Endodermal cell (in vitro differentiated cells): ENCODE measurements around the gene NTRK3. TPM values are rescaled to one million over a fixed set of nuclear protein-coding genes. Genes with fewer than 3 reads are reported as not detected.

Experiments used
- DNase-seq: peaks from one replicate; pipeline ENCODE4 v3.0.0-alpha.2; 2017
- H3K27ac ChIP-seq: 2 replicates; pipeline ENCODE4 v1.5.1; 2013; ENCODE audit warnings: mild to moderate bottlenecking, low read depth, low read length, moderate library complexity
- H3K27me3 ChIP-seq: 2 replicates; pipeline ENCODE4 v1.6.1; 2013; ENCODE audit warnings: mild to moderate bottlenecking, low read length, moderate library complexity; ENCODE audit not compliant: insufficient read depth, control insufficient read depth, poor library complexity, severe bottlenecking
- H3K36me3 ChIP-seq: 2 replicates; pipeline ENCODE4 v1.7.0; 2013; ENCODE audit warnings: mild to moderate bottlenecking, low read length, moderate library complexity; ENCODE audit not compliant: control insufficient read depth, insufficient read depth
- H3K4me1 ChIP-seq: one replicate; pipeline ENCODE4 v1.7.0; 2013; ENCODE audit warnings: low read length; ENCODE audit not compliant: control insufficient read depth, insufficient read depth
- H3K4me3 ChIP-seq: 2 replicates; pipeline ENCODE4 v1.5.1; 2013; ENCODE audit warnings: mild to moderate bottlenecking, low read length, moderate library complexity
- H3K9ac ChIP-seq: 2 replicates; pipeline ENCODE4 v1.6.1; 2013; ENCODE audit warnings: mild to moderate bottlenecking, low read length, moderate library complexity; ENCODE audit not compliant: poor library complexity, severe bottlenecking; ENCODE audit errors: extremely low read depth
- H3K9me3 ChIP-seq: 2 replicates; pipeline ENCODE4 v1.6.1; 2013; ENCODE audit warnings: mild to moderate bottlenecking, low read length, moderate library complexity; ENCODE audit not compliant: control insufficient read depth
- H3K27ac Mint-ChIP-seq: 2 replicates; pipeline ENCODE4 v1.8.0; 2020; ENCODE audit warnings: mixed read lengths
- H3K27me3 Mint-ChIP-seq: 2 replicates; pipeline ENCODE4 v1.8.0; 2021; ENCODE audit warnings: mild to moderate bottlenecking, mixed read lengths; ENCODE audit not compliant: insufficient read depth
- H3K36me3 Mint-ChIP-seq: 2 replicates; pipeline ENCODE4 v1.8.0; 2020; ENCODE audit warnings: low read depth, mixed read lengths
- H3K4me1 Mint-ChIP-seq: 2 replicates; pipeline ENCODE4 v1.8.0; 2020; ENCODE audit warnings: mixed read lengths
- H3K4me3 Mint-ChIP-seq: 2 replicates; pipeline ENCODE4 v1.8.0; 2020; ENCODE audit warnings: mild to moderate bottlenecking, moderate library complexity, mixed read lengths
- H3K9me3 Mint-ChIP-seq: 2 replicates; pipeline ENCODE4 v1.8.0; 2020; ENCODE audit warnings: mild to moderate bottlenecking, mixed read lengths
- WGBS, 2 experiments: methylation state at CpG; one replicate each; pipeline versions ENCODE4 v1.1.5 to v1.1.7; 2013; ENCODE audit warnings: missing lambda C conversion rate in 2 of 2, mixed read lengths in 1 of 2; ENCODE audit not compliant: insufficient coverage in 1 of 2, insufficient read length in 1 of 2; 5-methylcytosine and 5-hydroxymethylcytosine counted together
- total RNA-seq, 2 donors: library from RNA; stranded (reverse); fragmentation: NEBNext Ultra II Directional in 1 of 2; extraction: Animal tissue kit (Norgen Biotek cat#: 25700) in 1 of 2; gene quantifications; 2 replicates in 1 of 2; 3 replicates in 1 of 2; pipeline ENCODE4 v1.2.1, GENCODE V29; 2021
- TF ChIP-seq, protein P1 (sequence below): fragments of 200-600 bp; sonication (generic); conservative IDR thresholded peaks from 2 replicates; pipeline ENCODE4 v1.5.0; 2021; ENCODE audit warnings: antibody characterized with exemption, mild to moderate bottlenecking

NTRK3 gene
- total RNA-seq, 2 donors from 2014 or later, result 0.11 to 0.86 TPM

DNA sequence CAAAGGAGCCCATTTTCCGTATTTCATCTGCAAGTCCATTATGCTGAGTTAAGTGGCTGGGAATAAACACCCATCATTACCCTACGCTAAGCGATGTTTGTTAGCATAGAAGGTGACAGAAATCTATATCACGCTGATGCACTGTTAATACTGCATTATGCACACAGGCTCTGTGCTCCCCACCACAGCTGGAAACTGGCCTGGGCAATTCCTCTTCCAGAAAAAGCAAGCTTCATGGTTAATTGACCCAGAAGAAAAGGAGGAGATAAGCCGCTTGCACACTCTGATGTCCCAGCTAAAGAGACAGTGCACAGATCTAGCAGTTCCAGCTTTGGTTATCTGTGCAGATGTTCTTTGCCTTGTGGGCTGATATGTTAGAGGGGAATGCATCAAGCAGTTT lies 232.6 kb downstream of the NTRK3 start:
- TF ChIP-seq, protein P1, sequence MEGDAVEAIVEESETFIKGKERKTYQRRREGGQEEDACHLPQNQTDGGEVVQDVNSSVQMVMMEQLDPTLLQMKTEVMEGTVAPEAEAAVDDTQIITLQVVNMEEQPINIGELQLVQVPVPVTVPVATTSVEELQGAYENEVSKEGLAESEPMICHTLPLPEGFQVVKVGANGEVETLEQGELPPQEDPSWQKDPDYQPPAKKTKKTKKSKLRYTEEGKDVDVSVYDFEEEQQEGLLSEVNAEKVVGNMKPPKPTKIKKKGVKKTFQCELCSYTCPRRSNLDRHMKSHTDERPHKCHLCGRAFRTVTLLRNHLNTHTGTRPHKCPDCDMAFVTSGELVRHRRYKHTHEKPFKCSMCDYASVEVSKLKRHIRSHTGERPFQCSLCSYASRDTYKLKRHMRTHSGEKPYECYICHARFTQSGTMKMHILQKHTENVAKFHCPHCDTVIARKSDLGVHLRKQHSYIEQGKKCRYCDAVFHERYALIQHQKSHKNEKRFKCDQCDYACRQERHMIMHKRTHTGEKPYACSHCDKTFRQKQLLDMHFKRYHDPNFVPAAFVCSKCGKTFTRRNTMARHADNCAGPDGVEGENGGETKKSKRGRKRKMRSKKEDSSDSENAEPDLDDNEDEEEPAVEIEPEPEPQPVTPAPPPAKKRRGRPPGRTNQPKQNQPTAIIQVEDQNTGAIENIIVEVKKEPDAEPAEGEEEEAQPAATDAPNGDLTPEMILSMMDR, result no peak
- H3K4me1 Mint-ChIP-seq, result peaks cover 6% of the 10 kb centered on the region

DNA sequence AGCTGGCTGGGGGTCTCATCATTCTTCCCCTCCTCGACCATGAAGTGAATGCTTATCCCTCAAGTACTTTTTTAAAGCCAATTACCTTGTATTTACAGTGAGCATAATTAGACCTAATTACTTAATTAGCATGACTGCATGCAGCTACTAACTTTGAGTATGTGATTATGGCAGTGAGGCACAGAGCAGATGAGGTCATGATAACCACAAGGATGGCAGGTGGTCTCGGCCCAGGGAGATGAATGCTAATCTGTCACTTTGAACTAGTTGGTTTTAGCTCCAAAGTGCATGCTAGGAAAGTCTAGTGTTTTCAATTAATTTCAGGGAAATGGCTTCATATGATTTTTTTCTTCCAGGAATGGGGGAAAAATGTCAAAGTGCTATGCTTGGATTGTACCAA lies 233.8 kb downstream of the NTRK3 start:
- Histone ChIP-seq H3K9ac (no peak overlapping the region), H3K4me1 (no peaks in the 10 kb centered on the region), H3K9me3 (no peaks in the 10 kb centered on the region), H3K4me3 (no peak overlapping the region), H3K27ac (no peak overlapping the region), H3K36me3 (no peaks in the 10 kb centered on the region), H3K27me3 (peaks cover 8% of the 10 kb centered on the region)
- Mint-ChIP-seq H3K27me3 (no peaks in the 10 kb centered on the region), H3K4me1 (peaks cover 6% of the 10 kb centered on the region), H3K27ac (no peak overlapping the region), H3K4me3 (no peak overlapping the region), H3K9me3 (no peaks in the 10 kb centered on the region), H3K36me3 (no peaks in the 10 kb centered on the region)
- DNase-seq, result no peak
- TF ChIP-seq, protein P1, result no peak
- WGBS, 2 experiments, result 83 to 90% methylated on average over 2 of the region's 2 CpGs

More for the DNA sequence above, 232.6 kb downstream of the NTRK3 start:
- no peaks in the 10 kb centered on the region for H3K4me1 ChIP-seq
- no peaks in the 10 kb centered on the region for H3K9me3 ChIP-seq
- WGBS, 2 experiments, result 94 to 100% methylated on average over 1 to 5 of the region's 5 CpGs
- DNase-seq, result no peak
- Mint-ChIP-seq H3K9me3 (no peaks in the 10 kb centered on the region), H3K4me3 (no peak overlapping the region), H3K27ac (no peak overlapping the region), H3K27me3 (no peaks in the 10 kb centered on the region), H3K36me3 (no peaks in the 10 kb centered on the region)
- no peak overlapping the region for H3K27ac ChIP-seq
- peaks cover 6% of the 10 kb centered on the region for H3K27me3 ChIP-seq
- no peak overlapping the region for H3K9ac ChIP-seq
- H3K36me3 ChIP-seq, result no peaks in the 10 kb centered on the region
- H3K4me3 ChIP-seq, result no peak overlapping the region

DNA sequence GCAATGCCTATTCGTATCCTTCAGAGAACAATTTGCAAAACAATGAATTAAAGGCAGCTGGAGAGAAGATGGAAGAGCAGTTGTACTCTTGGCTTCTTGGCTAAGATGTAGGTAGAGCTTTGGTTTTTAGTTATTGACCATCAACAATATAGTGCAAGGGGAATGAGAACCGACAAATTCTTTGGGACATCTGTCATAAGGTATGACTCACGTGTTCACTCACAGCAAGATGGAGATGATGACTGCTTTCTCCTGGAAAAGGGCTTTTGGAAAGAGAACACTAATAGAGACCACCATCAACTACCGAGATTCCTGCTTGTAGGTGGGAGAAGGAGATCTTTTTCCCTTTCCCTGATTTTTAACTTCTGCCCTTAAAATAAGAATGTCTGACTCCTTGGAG lies 234.9 kb downstream of the NTRK3 start:
- WGBS, 2 experiments, result 85 to 93% methylated on average over 4 of the region's 4 CpGs
- DNase-seq, result no peak
- Histone ChIP-seq H3K36me3 (no peaks in the 10 kb centered on the region), H3K27ac (no peak overlapping the region), H3K9ac (no peak overlapping the region), H3K27me3 (peaks cover 8% of the 10 kb centered on the region), H3K4me1 (no peaks in the 10 kb centered on the region), H3K4me3 (no peak overlapping the region), H3K9me3 (no peaks in the 10 kb centered on the region)
- H3K27ac Mint-ChIP-seq, result no peak overlapping the region
- TF ChIP-seq, protein P1, result no peak
- H3K4me3 Mint-ChIP-seq, result no peak overlapping the region
- no peaks in the 10 kb centered on the region for H3K36me3 Mint-ChIP-seq
- no peaks in the 10 kb centered on the region for H3K9me3 Mint-ChIP-seq
- H3K27me3 Mint-ChIP-seq, result no peaks in the 10 kb centered on the region
- H3K4me1 Mint-ChIP-seq, result peaks cover 6% of the 10 kb centered on the region
